Measurements from ENCODE around the gene CELA2B. TPM values are rescaled to one million over a fixed set of nuclear protein-coding genes. Genes with fewer than 3 reads are reported as not detected.

Gene CELA2B
- total RNA-seq, 1 experiment from 2014 or later, result not detected

GRCh38 chr1:15526490-15527339, 50.8 kb downstream of the CELA2B start, which contains the start of gene DNAJC16 (continued):
- TF ChIP-seq HMGXB4 (CRISPR knock-in tag; IDR thresholded peaks at IDR 0.05) (peak; percentile 48; the same call in 1 of the 2 replicates), JUN (CRISPR knock-in tag; IDR thresholded peaks at IDR 0.05) (no peak), ZNF671 (CRISPR knock-in tag; IDR thresholded peaks at IDR 0.05) (no peak), ZBTB21 (CRISPR knock-in tag; IDR thresholded peaks at IDR 0.05; ENCODE audit: borderline replicate concordance) (no peak), TP53 (CRISPR knock-in tag; IDR thresholded peaks at IDR 0.05) (no peak), KAT7 (CRISPR knock-in tag; IDR thresholded peaks at IDR 0.05; ENCODE audit: borderline replicate concordance) (no peak), E2F4 (CRISPR knock-in tag; IDR thresholded peaks at IDR 0.05; ENCODE audit: borderline replicate concordance, low read depth) (no peak), USF1 (CRISPR knock-in tag; IDR thresholded peaks at IDR 0.05) (peak; percentile 99), TCF7 (CRISPR knock-in tag; IDR thresholded peaks at IDR 0.05; ENCODE audit: low read depth) (no peak), ZBTB43 (CRISPR knock-in tag; IDR thresholded peaks at IDR 0.05) (peak; percentile 58; the same call in 1 of the 2 replicates), TEAD1 (CRISPR knock-in tag; IDR thresholded peaks at IDR 0.05) (peak; percentile 12; the same call in 1 of the 2 replicates), ZNF138 (CRISPR knock-in tag; conservative IDR thresholded peaks at IDR 0.05) (no peak), GRHL2 (CRISPR knock-in tag; IDR thresholded peaks at IDR 0.05; ENCODE audit: insufficient replicate concordance, severe bottlenecking) (no peak), PREB (CRISPR knock-in tag; IDR thresholded peaks at IDR 0.05; ENCODE audit: borderline replicate concordance) (no peak), SMAD3 (CRISPR knock-in tag; IDR thresholded peaks at IDR 0.05; ENCODE audit: borderline replicate concordance) (0 out of 2 replicates have a peak, but pooled peaks have one; percentile 31), USF2 (CRISPR knock-in tag; IDR thresholded peaks at IDR 0.05) (peak; percentile 100), ARID4B (CRISPR knock-in tag; IDR thresholded peaks at IDR 0.05; ENCODE audit: borderline replicate concordance) (no peak), NFATC4 (CRISPR knock-in tag; IDR thresholded peaks at IDR 0.05) (no peak), ZNF232 (CRISPR knock-in tag; IDR thresholded peaks at IDR 0.05) (peak; percentile 79; the same call in 1 of the 2 replicates), FOXK1 (CRISPR knock-in tag; IDR thresholded peaks at IDR 0.05) (peak; percentile 78), ZNF281 (CRISPR knock-in tag; IDR thresholded peaks at IDR 0.05) (no peak), ZNF423 (CRISPR knock-in tag; IDR thresholded peaks at IDR 0.05) (no peak), ZNF263 (CRISPR knock-in tag; IDR thresholded peaks at IDR 0.05; ENCODE audit: low read depth) (no peak)

Measured in WTC11 (cell line).